A549 (cell line): ENCODE results near the gene PIGN.

Source experiments
- CEBPB ChIP-seq, 2 experiments: fragments of >200 bp in 1 of 2; sonication (Bioruptor Twin) in 1 of 2; formaldehyde crosslinking in 1 of 2; IDR thresholded peaks; 2 replicates each; pipeline ENCODE4 v1.6.1; 2012 to 2016
- EP300 ChIP-seq, 2 experiments: fragments of >200 bp; sonication (Bioruptor Twin); formaldehyde crosslinking; IDR thresholded peaks; 2 replicates in 1 of 2; 3 replicates in 1 of 2; pipeline ENCODE4 v1.6.1; 2016 to 2017
- FOSL2 ChIP-seq, 2 experiments: fragments of 450-650 bp in 1 of 2; fragments of >200 bp in 1 of 2; sonication (Bioruptor Twin) in 1 of 2; formaldehyde crosslinking; IDR thresholded peaks; 2 replicates each; pipeline versions ENCODE4 v1.5.0 to v1.6.1; 2016 to 2020; ENCODE audit warnings: mild to moderate bottlenecking in 1 of 2, moderate library complexity in 1 of 2
- MYC ChIP-seq: IDR thresholded peaks from 2 replicates; pipeline ENCODE4 v1.6.1; 2012; ENCODE audit warnings: mild to moderate bottlenecking, inconsistent platforms, low read length, improper control_type of control experiment, borderline replicate concordance
- POLR2A ChIP-seq: IDR thresholded peaks from 2 replicates; pipeline ENCODE4 v1.6.1; 2012; ENCODE audit warnings: mild to moderate bottlenecking, low read length
- RNF2 ChIP-seq: fragments of 200-600 bp; sonication (generic); IDR thresholded peaks from 2 replicates; pipeline ENCODE4 v1.6.1; 2016; ENCODE audit warnings: low read depth, mild to moderate bottlenecking, antibody characterized with exemption, moderate library complexity, borderline replicate concordance
- TF ChIP-seq, protein P1 (sequence below): fragments of >200 bp; sonication (Bioruptor Twin); formaldehyde crosslinking; IDR thresholded peaks from 3 replicates; pipeline ENCODE4 v1.5.1; 2016

DNA sequence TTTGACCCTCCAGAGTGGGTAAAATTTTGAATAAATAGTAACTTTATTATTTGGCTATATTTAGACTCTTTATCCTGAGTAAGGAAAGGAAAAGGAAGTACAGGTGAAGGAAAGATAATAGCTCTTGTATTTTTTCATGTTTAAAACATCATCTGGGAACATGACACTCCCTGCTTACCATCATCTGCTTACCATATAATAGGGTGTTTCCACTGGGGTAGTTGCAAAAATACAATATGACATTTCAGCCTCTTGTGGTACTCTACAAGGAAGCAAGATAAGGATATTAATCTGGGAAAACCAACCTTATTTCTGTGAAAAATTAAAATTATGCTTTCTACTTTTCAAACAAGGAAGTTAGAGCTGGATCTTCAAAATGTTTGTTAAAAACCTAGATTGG lies 10.1 kb upstream of the PIGN start:
- TF ChIP-seq, protein P1, sequence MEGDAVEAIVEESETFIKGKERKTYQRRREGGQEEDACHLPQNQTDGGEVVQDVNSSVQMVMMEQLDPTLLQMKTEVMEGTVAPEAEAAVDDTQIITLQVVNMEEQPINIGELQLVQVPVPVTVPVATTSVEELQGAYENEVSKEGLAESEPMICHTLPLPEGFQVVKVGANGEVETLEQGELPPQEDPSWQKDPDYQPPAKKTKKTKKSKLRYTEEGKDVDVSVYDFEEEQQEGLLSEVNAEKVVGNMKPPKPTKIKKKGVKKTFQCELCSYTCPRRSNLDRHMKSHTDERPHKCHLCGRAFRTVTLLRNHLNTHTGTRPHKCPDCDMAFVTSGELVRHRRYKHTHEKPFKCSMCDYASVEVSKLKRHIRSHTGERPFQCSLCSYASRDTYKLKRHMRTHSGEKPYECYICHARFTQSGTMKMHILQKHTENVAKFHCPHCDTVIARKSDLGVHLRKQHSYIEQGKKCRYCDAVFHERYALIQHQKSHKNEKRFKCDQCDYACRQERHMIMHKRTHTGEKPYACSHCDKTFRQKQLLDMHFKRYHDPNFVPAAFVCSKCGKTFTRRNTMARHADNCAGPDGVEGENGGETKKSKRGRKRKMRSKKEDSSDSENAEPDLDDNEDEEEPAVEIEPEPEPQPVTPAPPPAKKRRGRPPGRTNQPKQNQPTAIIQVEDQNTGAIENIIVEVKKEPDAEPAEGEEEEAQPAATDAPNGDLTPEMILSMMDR: no peak
- no peak for TF ChIP-seq EP300 (IDR thresholded peaks at IDR 0.05)
- no peak for TF ChIP-seq MYC
- no peak for TF ChIP-seq POLR2A
- TF ChIP-seq CEBPB (IDR thresholded peaks at IDR 0.05): no peak
- no peak for TF ChIP-seq RNF2
- TF ChIP-seq FOSL2 (IDR thresholded peaks at IDR 0.05): no peak
- TF ChIP-seq FOSL2 (CRISPR knock-in tag; IDR thresholded peaks at IDR 0.05): no peak
